Measurements from ENCODE around the gene PPP1R1C. TPM values are rescaled to one million over a fixed set of nuclear protein-coding genes. Genes with fewer than 3 reads are reported as not detected.
"Not testable (repeated sequence)": the region's sequence is repeated elsewhere in the genome, so short reads cannot be mapped to it uniquely, and the experiment has no call there.

Gene PPP1R1C
- total RNA-seq, 4 donors from 2014 or later: 1.5 to 6.3 TPM; not detected in 2

DNA sequence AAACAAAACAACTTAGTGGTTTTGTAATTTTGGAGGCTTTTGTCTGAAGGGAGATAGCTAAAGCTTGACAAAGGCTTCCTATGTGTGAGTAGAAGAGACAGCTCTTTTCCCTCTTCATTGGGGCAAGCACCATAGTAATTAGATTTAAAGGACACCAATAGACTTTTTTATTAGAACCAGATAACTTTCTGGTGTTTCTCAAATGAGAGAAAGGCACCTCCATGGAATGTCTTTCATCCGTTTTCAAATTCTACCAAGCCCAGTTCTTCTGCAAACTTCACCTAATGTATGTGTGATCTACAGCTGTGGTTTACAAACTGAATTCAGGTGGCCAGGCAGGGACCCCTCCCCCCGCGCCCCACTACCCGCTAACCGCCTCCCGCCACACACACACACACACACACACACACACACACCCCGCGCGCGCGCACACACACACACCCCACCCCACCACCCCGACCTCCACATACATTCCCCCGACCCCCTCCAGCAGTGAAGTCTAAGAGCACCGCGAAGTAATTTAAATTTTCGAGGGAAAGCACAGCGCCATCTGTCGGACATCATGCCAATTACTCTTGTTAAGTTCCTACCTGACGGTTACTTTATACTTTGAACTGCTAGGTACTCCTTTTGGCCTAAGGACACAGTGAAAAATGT, 31.6 kb upstream of the PPP1R1C start:
- H3K4me3 ChIP-seq (ENCODE audit: low read depth, poor library complexity, severe bottlenecking): no peak overlapping the region
- DNase-seq (ENCODE audit: low spot score in 2 of 2): peak in 1 of 2 donors; percentile 60
- intact Hi-C loops (cut with DNase I; ENCODE audit: low total_unique reads): no loop called here
- TF ChIP-seq, protein P1, sequence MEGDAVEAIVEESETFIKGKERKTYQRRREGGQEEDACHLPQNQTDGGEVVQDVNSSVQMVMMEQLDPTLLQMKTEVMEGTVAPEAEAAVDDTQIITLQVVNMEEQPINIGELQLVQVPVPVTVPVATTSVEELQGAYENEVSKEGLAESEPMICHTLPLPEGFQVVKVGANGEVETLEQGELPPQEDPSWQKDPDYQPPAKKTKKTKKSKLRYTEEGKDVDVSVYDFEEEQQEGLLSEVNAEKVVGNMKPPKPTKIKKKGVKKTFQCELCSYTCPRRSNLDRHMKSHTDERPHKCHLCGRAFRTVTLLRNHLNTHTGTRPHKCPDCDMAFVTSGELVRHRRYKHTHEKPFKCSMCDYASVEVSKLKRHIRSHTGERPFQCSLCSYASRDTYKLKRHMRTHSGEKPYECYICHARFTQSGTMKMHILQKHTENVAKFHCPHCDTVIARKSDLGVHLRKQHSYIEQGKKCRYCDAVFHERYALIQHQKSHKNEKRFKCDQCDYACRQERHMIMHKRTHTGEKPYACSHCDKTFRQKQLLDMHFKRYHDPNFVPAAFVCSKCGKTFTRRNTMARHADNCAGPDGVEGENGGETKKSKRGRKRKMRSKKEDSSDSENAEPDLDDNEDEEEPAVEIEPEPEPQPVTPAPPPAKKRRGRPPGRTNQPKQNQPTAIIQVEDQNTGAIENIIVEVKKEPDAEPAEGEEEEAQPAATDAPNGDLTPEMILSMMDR (IDR thresholded peaks at IDR 0.05): no peak
- no peak for TF ChIP-seq POLR2A (IDR thresholded peaks at IDR 0.05)
- WGBS, 2 donors: 8 to 16% methylated on average over 15 to 19 of the region's 19 CpGs

DNA sequence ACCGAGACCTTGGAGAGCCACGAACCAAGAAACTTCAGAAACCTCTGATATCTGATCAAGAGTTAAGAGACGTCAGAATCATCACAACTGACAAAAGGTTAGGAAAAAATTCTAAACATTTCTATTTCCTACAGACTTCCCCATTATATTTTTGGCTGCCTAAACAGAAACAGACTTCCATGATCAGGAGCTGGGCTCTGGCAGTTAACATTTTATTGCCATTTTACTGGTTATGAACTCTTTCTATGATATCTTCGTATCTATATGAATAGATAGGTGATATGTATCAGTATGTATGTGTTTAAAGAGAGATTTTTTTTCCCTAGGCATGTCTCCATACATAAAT, 31.1 kb upstream of the PPP1R1C start:
- 15 to 21% methylated on average over 4 of the region's 4 CpGs for WGBS, 2 donors
- H3K4me3 ChIP-seq (ENCODE audit: low read depth, poor library complexity, severe bottlenecking): no peak overlapping the region
- DNase-seq (ENCODE audit: low spot score in 2 of 2): no peak
- no peak for TF ChIP-seq POLR2A (IDR thresholded peaks at IDR 0.05)
- TF ChIP-seq, protein P1 (IDR thresholded peaks at IDR 0.05): no peak
- intact Hi-C loops (cut with DNase I; ENCODE audit: low total_unique reads): no loop called here

DNA sequence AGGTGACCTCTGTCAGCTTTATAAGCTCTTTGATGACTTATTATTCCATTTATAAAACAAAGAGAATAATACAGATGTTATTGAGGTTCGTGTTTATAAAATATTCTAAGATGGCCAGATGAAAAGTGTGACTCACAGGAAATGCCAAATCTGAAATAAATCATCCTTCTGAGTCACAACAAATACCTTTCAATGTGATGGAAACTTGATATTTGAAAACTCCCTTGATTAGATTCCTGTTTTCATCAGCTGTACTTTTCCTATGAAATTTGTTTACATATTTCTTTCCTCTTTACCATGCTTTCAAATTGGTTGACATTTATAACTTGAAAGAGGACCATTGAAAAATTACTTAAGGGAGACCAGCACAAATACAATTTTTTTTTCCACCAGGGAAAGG, 30.6 kb upstream of the PPP1R1C start:
- TF ChIP-seq, protein P1 (IDR thresholded peaks at IDR 0.05): no peak
- no peak for DNase-seq (ENCODE audit: low spot score in 2 of 2)
- 11 to 12% methylated on average over 1 of the region's 1 CpG for WGBS, 2 donors
- no peak overlapping the region for H3K4me3 ChIP-seq (ENCODE audit: low read depth, poor library complexity, severe bottlenecking)
- intact Hi-C loops (cut with DNase I; ENCODE audit: low total_unique reads): no loop called here

- WGBS, 2 donors: 82 to 89% methylated on average over 3 of the region's 3 CpGs
- intact Hi-C loops (cut with DNase I; ENCODE audit: low total_unique reads); DNase-seq (ENCODE audit: low spot score in 2 of 2); H3K4me3 ChIP-seq (ENCODE audit: low read depth, poor library complexity, severe bottlenecking): not testable (repeated sequence)
Measured at GRCh38 chr2:181955866-181956265, 29.8 kb upstream of the PPP1R1C start.

- no peak for DNase-seq (ENCODE audit: low spot score in 2 of 2)
- H3K4me3 ChIP-seq (ENCODE audit: low read depth, poor library complexity, severe bottlenecking): no peak overlapping the region
- TF ChIP-seq, protein P1 (IDR thresholded peaks at IDR 0.05): no peak
- no peak for TF ChIP-seq POLR2A (IDR thresholded peaks at IDR 0.05)
- 81 to 85% methylated on average over 4 of the region's 4 CpGs for WGBS, 2 donors
- intact Hi-C loops (cut with DNase I; ENCODE audit: low total_unique reads): no loop called here
Measured at GRCh38 chr2:181957668-181958067, 28.0 kb upstream of the PPP1R1C start.

- TF ChIP-seq POLR2A (IDR thresholded peaks at IDR 0.05): no peak
- TF ChIP-seq, protein P1 (IDR thresholded peaks at IDR 0.05): no peak
- intact Hi-C loops (cut with DNase I; ENCODE audit: low total_unique reads): no loop called here
Measured at GRCh38 chr2:181958726-181959125, 26.9 kb upstream of the PPP1R1C start.

More at GRCh38 chr2:181958726-181959125, 26.9 kb upstream of the PPP1R1C start:
- WGBS, 2 donors: 98 to 100% methylated on average over 1 of the region's 1 CpG
- no peak overlapping the region for H3K4me3 ChIP-seq (ENCODE audit: low read depth, poor library complexity, severe bottlenecking)
- no peak for DNase-seq (ENCODE audit: low spot score in 2 of 2)
